H1 (cell line): ENCODE measurements around the gene GGA2. TPM values are rescaled to one million over a fixed set of nuclear protein-coding genes. Genes with fewer than 3 reads are reported as not detected.
A peak's percentile ranks its signal among the peaks of the same experiment; 100 is the strongest.

Experiments used
- CTCF ChIA-PET: fragments of 300-600 bp; sonication (Branson Sonifier 250); formaldehyde crosslinking; loops from one replicate; lab custom pipeline; 2021; ENCODE audit not compliant: partially characterized antibody; lab: Charles Lee
- POLR2A ChIA-PET: fragments of 300-600 bp; sonication (Branson Sonifier 250); formaldehyde crosslinking; loops from one replicate; lab custom pipeline; 2021; ENCODE audit warnings: inconsistent platforms; ENCODE audit not compliant: partially characterized antibody; lab: Charles Lee
- DNase-seq, 2 experiments: peaks; one replicate each; pipeline versions ENCODE4 v3.0.0 to v3.0.0-alpha.2; 2010 to 2022; ENCODE audit warnings: low spot score in 2 of 2, low read depth in 1 of 2, mixed read lengths in 1 of 2
- FAIRE-seq: peaks from 2 replicates; lab custom pipeline; 2011; peaks lifted over from hg19 to GRCh38; lab: Jason Lieb, UNC
- H2AFZ ChIP-seq: 2 replicates; pipeline ENCODE4 v1.8.1; 2012; ENCODE audit warnings: low read length, inconsistent platforms
- H2AK5ac ChIP-seq: 2 replicates; pipeline ENCODE4 v1.6.1; 2013; ENCODE audit warnings: low read depth, low read length
- H2BK120ac ChIP-seq: replicated peaks from 2 replicates; pipeline ENCODE3; 2013; ENCODE audit warnings: low read depth, low read length, inconsistent platforms
- H2BK12ac ChIP-seq: 2 replicates; pipeline ENCODE4 v1.6.1; 2013; ENCODE audit warnings: low read depth, low read length
- H2BK15ac ChIP-seq: 2 replicates; pipeline ENCODE4 v1.6.1; 2013; ENCODE audit warnings: low read length
- H2BK20ac ChIP-seq: 2 replicates; pipeline ENCODE4 v1.6.1; 2013; ENCODE audit warnings: low read length
- H2BK5ac ChIP-seq: 2 replicates; pipeline ENCODE4 v1.6.1; 2013; ENCODE audit warnings: low read depth, low read length
- H3K14ac ChIP-seq: 2 replicates; pipeline ENCODE4 v1.6.1; 2013; ENCODE audit warnings: inconsistent platforms; ENCODE audit not compliant: insufficient read length
- H3K18ac ChIP-seq: 2 replicates; pipeline ENCODE4 v1.6.1; 2013; ENCODE audit warnings: low read length; ENCODE audit errors: extremely low read depth
- H3K23ac ChIP-seq: 2 replicates; pipeline ENCODE4 v1.6.1; 2013; ENCODE audit warnings: inconsistent platforms; ENCODE audit not compliant: insufficient read length
- H3K23me2 ChIP-seq: 2 replicates; pipeline ENCODE4 v1.6.1; 2013; ENCODE audit warnings: low read depth, low read length
- H3K27ac ChIP-seq: 2 replicates; pipeline ENCODE4 v1.6.1; 2011; ENCODE audit warnings: low read depth, low read length, inconsistent platforms
- H3K27me3 ChIP-seq, 4 experiments: replicated peaks in 1 of 4; 1 replicate in 1 of 4; 2 replicates in 3 of 4; pipeline versions ENCODE4 v1.6.1 to v1.8.1; 2011 to 2013; ENCODE audit warnings: low read length in 3 of 4, mild to moderate bottlenecking in 3 of 4, inconsistent platforms in 2 of 4, mixed read lengths in 2 of 4, moderate library complexity in 1 of 4; ENCODE audit not compliant: control insufficient read depth in 3 of 4, insufficient read depth in 3 of 4; ENCODE audit errors: extremely low read depth in 1 of 4
- H3K36me3 ChIP-seq, 4 experiments: 2 replicates each; pipeline versions ENCODE4 v1.6.1 to v1.8.1; 2011 to 2013; ENCODE audit warnings: mild to moderate bottlenecking in 4 of 4, low read length in 3 of 4, moderate library complexity in 2 of 4, control low read depth in 1 of 4, inconsistent platforms in 1 of 4; ENCODE audit not compliant: insufficient read depth in 4 of 4, control insufficient read depth in 2 of 4
- H3K4ac ChIP-seq: replicated peaks from 2 replicates; pipeline ENCODE3; 2013; ENCODE audit warnings: low read length, low read depth, mixed read lengths, inconsistent platforms; ENCODE audit not compliant: insufficient read length
- H3K4me1 ChIP-seq, 4 experiments: replicated peaks in 1 of 4; 1 replicate in 1 of 4; 2 replicates in 3 of 4; pipeline versions ENCODE4 v1.6.1 to v1.8.1; 2011 to 2013; ENCODE audit warnings: low read length in 3 of 4, inconsistent platforms in 2 of 4, mixed read lengths in 1 of 4; ENCODE audit not compliant: insufficient read depth in 4 of 4, control insufficient read depth in 3 of 4
- H3K4me2 ChIP-seq, 2 experiments: 2 replicates each; pipeline versions ENCODE4 v1.6.1 to v1.8.1; 2011 to 2013; ENCODE audit warnings: low read depth in 2 of 2, low read length in 2 of 2, control low read depth in 1 of 2, inconsistent platforms in 1 of 2, mild to moderate bottlenecking in 1 of 2; ENCODE audit not compliant: insufficient read depth in 1 of 2
- H3K4me3 ChIP-seq, 4 experiments: fragments of 200-600, 300-600 bp in 1 of 4; sonication (generic), shearing (Covaris generic), sonication (Bioruptor Twin) in 1 of 4; 2 replicates each; pipeline versions ENCODE4 v1.5.1 to v1.8.1; 2011 to 2016; ENCODE audit warnings: low read length in 4 of 4, low read depth in 3 of 4, control low read depth in 2 of 4, inconsistent platforms in 2 of 4, mild to moderate bottlenecking in 2 of 4, mixed read lengths in 1 of 4, moderate library complexity in 1 of 4; ENCODE audit not compliant: insufficient read depth in 2 of 4; ENCODE audit errors: extremely low read depth in 1 of 4
- H3K56ac ChIP-seq: replicated peaks from 2 replicates; pipeline ENCODE3; 2013; ENCODE audit warnings: low read depth, mild to moderate bottlenecking, mixed read lengths, low read length, inconsistent platforms; ENCODE audit not compliant: insufficient read length
- H3K79me1 ChIP-seq: 2 replicates; pipeline ENCODE4 v1.6.1; 2013; ENCODE audit warnings: low read depth, low read length, control low read depth
- H3K79me2 ChIP-seq, 2 experiments: 2 replicates each; pipeline versions ENCODE4 v1.6.1 to v1.8.1; 2012 to 2013; ENCODE audit warnings: low read length in 2 of 2, mild to moderate bottlenecking in 2 of 2, inconsistent platforms in 1 of 2; ENCODE audit not compliant: insufficient read depth in 2 of 2, control insufficient read depth in 1 of 2
- H3K9ac ChIP-seq, 4 experiments: replicated peaks in 1 of 4; 1 replicate in 1 of 4; 2 replicates in 3 of 4; pipeline versions ENCODE4 v1.6.1 to v1.8.1; 2011 to 2013; ENCODE audit warnings: low read depth in 3 of 4, low read length in 3 of 4, control low read depth in 2 of 4, mild to moderate bottlenecking in 2 of 4, moderate library complexity in 2 of 4, inconsistent platforms in 1 of 4; ENCODE audit errors: extremely low read depth in 1 of 4
- H3K9me3 ChIP-seq, 2 experiments: 2 replicates each; pipeline versions ENCODE4 v1.6.1 to v1.8.1; 2012 to 2013; ENCODE audit warnings: mild to moderate bottlenecking in 2 of 2, moderate library complexity in 2 of 2, control low read depth in 1 of 2, inconsistent platforms in 1 of 2, low read depth in 1 of 2, low read length in 1 of 2, mixed read lengths in 1 of 2; ENCODE audit not compliant: insufficient read depth in 2 of 2
- H4K20me1 ChIP-seq, 2 experiments: replicated peaks in 1 of 2; 2 replicates each; pipeline versions ENCODE3 to v1.8.1; 2011 to 2013; ENCODE audit warnings: inconsistent platforms in 2 of 2, low read length in 2 of 2, mild to moderate bottlenecking in 1 of 2; ENCODE audit not compliant: insufficient read depth in 2 of 2, control insufficient read depth in 1 of 2
- H4K5ac ChIP-seq: 2 replicates; pipeline ENCODE4 v1.6.1; 2013; ENCODE audit warnings: low read length, low read depth, mixed read lengths, inconsistent platforms; ENCODE audit not compliant: insufficient read length
- H4K8ac ChIP-seq: 2 replicates; pipeline ENCODE4 v1.8.0; 2013; ENCODE audit warnings: mild to moderate bottlenecking, moderate library complexity, low read length, inconsistent platforms; ENCODE audit not compliant: insufficient read depth; ENCODE audit errors: extremely low read depth
- H4K91ac ChIP-seq: replicated peaks from 2 replicates; pipeline ENCODE3; 2013; ENCODE audit warnings: low read length, mixed read lengths, inconsistent platforms; ENCODE audit not compliant: insufficient read length
- BACH1 ChIP-seq: IDR thresholded peaks from 2 replicates; pipeline ENCODE4 v1.6.1; 2012; ENCODE audit warnings: low read length, improper control_type of control experiment
- CHD1 ChIP-seq: IDR thresholded peaks from 2 replicates; pipeline ENCODE4 v1.6.1; 2012; ENCODE audit warnings: low read depth, low read length, improper control_type of control experiment
- EGR1 ChIP-seq: IDR thresholded peaks from 2 replicates; pipeline ENCODE4 v1.6.1; 2011; ENCODE audit warnings: low read depth, low read length, borderline replicate concordance
- GTF2F1 ChIP-seq: IDR thresholded peaks from 2 replicates; pipeline ENCODE4 v1.6.1; 2012; ENCODE audit warnings: low read depth, low read length, improper control_type of control experiment, borderline replicate concordance
- JUND ChIP-seq: IDR thresholded peaks from 2 replicates; pipeline ENCODE4 v1.6.1; 2011; ENCODE audit warnings: mild to moderate bottlenecking, improper control_type of control experiment, low read length
- KDM1A ChIP-seq: fragments of 200-600, 300-600 bp; sonication (generic); IDR thresholded peaks from 2 replicates; pipeline ENCODE4 v1.7.1; 2016; ENCODE audit warnings: mild to moderate bottlenecking, low read length, borderline replicate concordance
- RNF2 ChIP-seq: fragments of 200-900, 300-1000 bp; sonication (generic); IDR thresholded peaks from 2 replicates; pipeline ENCODE4 v1.7.1; 2016; ENCODE audit warnings: borderline replicate concordance, low read depth, mild to moderate bottlenecking, antibody characterized with exemption, low read length; ENCODE audit not compliant: poor library complexity, severe bottlenecking; ENCODE audit errors: missing control alignments
- TAF7 ChIP-seq: optimal IDR thresholded peaks from 2 replicates; pipeline ENCODE3; 2011; ENCODE audit warnings: low read depth, mild to moderate bottlenecking, inconsistent platforms, low read length, moderate library complexity, borderline replicate concordance
- TCF12 ChIP-seq: IDR thresholded peaks from 2 replicates; pipeline ENCODE4 v1.6.1; 2011; ENCODE audit warnings: low read depth, mild to moderate bottlenecking, low read length
- YY1 ChIP-seq: IDR thresholded peaks from 2 replicates; pipeline ENCODE4 v1.6.1; 2011; ENCODE audit warnings: low read depth, mild to moderate bottlenecking, low read length
- ZNF274 ChIP-seq: IDR thresholded peaks from 2 replicates; pipeline ENCODE4 v1.7.0; 2012; ENCODE audit warnings: low read length, borderline replicate concordance; ENCODE audit errors: extremely low read depth
- WGBS, 2 experiments: shearing (Covaris generic) in 1 of 2; methylation state at CpG; one replicate each; pipeline versions ENCODE4 v1.1.6 to v1.1.7; 2013 to 2015; ENCODE audit warnings: low lambda C conversion rate in 2 of 2, mixed read lengths in 2 of 2, inconsistent platforms in 1 of 2, low coverage in 1 of 2, missing lambda C conversion rate in 1 of 2; ENCODE audit not compliant: insufficient replicate concordance in 2 of 2, insufficient coverage in 1 of 2, insufficient read length in 1 of 2; ENCODE audit errors: extremely low coverage in 1 of 2, missing lambda C conversion rate in 1 of 2; 5-methylcytosine and 5-hydroxymethylcytosine counted together
- polyA plus RNA-seq, 7 experiments: library from polyadenylated mRNA; depleted of rRNA in 3 of 7; stranded (reverse) in 5 of 7; unstranded in 2 of 7; fragments of >200 nt in 5 of 7; fragments of 200-250 nt in 2 of 7; gene quantifications; 1 replicate in 5 of 7; 2 replicates in 1 of 7; 4 replicates in 1 of 7; pipeline versions ENCODE4 v1.2.1 to v1.2.3, GENCODE V29; 2011 to 2013; ENCODE audit warnings: missing spikeins in 2 of 7, mixed read lengths in 2 of 7
- total RNA-seq: library from RNA; stranded (reverse); fragmentation: NEBNext Ultra II Directional; extraction: Animal tissue kit (Norgen Biotek cat#: 25700); gene quantifications from 2 replicates; pipeline ENCODE4 v1.2.1, GENCODE V29; 2021
- TF ChIP-seq, protein P1 (sequence below): IDR thresholded peaks from 2 replicates; pipeline ENCODE4 v1.6.1; 2011; ENCODE audit warnings: low read depth, mild to moderate bottlenecking, low read length; ENCODE audit not compliant: insufficient read depth

The GGA2 gene
- total and polyA plus RNA-seq, 2 of the 8 experiments (the other 6 are each of a cell fraction or from before 2014, with no cell fraction given), result 65.8 to 114 TPM

DNA sequence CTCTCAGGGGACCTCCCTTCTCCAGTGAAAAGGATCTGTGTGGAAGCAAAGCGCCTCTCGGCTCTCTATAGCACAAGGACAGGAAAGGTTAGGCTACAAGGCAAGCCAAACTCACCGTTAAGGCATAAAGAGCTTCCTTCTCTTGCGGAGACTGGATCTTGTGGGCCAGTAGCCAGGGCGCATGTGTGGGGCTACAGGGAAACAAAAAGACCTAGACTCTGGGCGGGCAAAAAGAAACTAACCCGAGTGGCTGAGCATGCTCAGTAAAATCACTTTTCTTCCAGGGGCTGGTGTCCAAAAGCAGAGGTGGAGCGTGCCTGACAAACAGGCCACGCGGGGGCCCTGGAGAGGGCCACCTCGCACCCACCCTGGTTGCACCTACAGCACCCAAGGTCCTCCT lies 16.1 kb downstream of the GGA2 start:
- H3K27ac ChIP-seq, result no peak overlapping the region
- H4K20me1 ChIP-seq, result peaks cover 17 to 25% of the 10 kb centered on the region in 2 experiments
- peak overlapping the region; percentile 6; the same call in 1 of the 2 replicates for H4K8ac ChIP-seq
- H4K91ac ChIP-seq, result no peak overlapping the region
- no peaks in the 10 kb centered on the region for H3K9me3 ChIP-seq
- H3K79me2 ChIP-seq, result peaks cover 0 to 33% of the 10 kb centered on the region in 2 experiments; a peak in 3 of 4 replicates
- peaks cover 8% of the 10 kb centered on the region; the same call in 1 of the 2 replicates for H3K79me1 ChIP-seq
- H4K5ac ChIP-seq, result no peak overlapping the region
- no peak overlapping the region for H3K9ac ChIP-seq
- H2AFZ ChIP-seq, result no peak overlapping the region
- peaks cover 0 to 5% (median 0%) of the 10 kb centered on the region in 4 experiments; a peak in 2 of 7 replicates for H3K4me1 ChIP-seq
- TF ChIP-seq KDM1A, result no peak
- TF ChIP-seq ZNF274, result no peak
- no peak for TF ChIP-seq CHD1
- no peak for TF ChIP-seq GTF2F1
- TF ChIP-seq TCF12, result no peak
- TF ChIP-seq JUND, result no peak
- no peak for TF ChIP-seq EGR1
- TF ChIP-seq BACH1, result no peak
- no peak for TF ChIP-seq YY1
- TF ChIP-seq, protein P1, sequence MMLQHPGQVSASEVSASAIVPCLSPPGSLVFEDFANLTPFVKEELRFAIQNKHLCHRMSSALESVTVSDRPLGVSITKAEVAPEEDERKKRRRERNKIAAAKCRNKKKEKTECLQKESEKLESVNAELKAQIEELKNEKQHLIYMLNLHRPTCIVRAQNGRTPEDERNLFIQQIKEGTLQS, result no peak
- no peak for TF ChIP-seq RNF2
- TF ChIP-seq TAF7, result no peak
- no peak overlapping the region for H2BK20ac ChIP-seq
- H3K56ac ChIP-seq, result no peak overlapping the region
- no peaks in the 10 kb centered on the region for H3K27me3 ChIP-seq
- H3K4me2 ChIP-seq, result no peak overlapping the region
- ChIA-PET CTCF (interaction anchor here (1.5 kb wide), 1 partner anchor 41 kb away, joined by 3 read pairs; the partner anchor contains the start of gene COG7), POLR2A (interaction anchor here (8.6 kb wide), 1 partner anchor 15 kb away, joined by 63 read pairs; the partner anchor contains the start of gene GGA2)
- FAIRE-seq, result no peak
- H3K36me3 ChIP-seq, result peaks cover 31 to 62% (median 56%) of the 10 kb centered on the region in 4 experiments
- no peak overlapping the region for H2BK12ac ChIP-seq
- no peak overlapping the region for H2AK5ac ChIP-seq
- H3K18ac ChIP-seq, result no peak overlapping the region
- no peak overlapping the region for H3K4me3 ChIP-seq
- H3K14ac ChIP-seq, result no peak overlapping the region
- H2BK5ac ChIP-seq, result no peak overlapping the region
- no peak overlapping the region for H2BK120ac ChIP-seq
- H3K23ac ChIP-seq, result no peak overlapping the region
- H2BK15ac ChIP-seq, result no peak overlapping the region
- no peaks in the 10 kb centered on the region for H3K23me2 ChIP-seq
- no peak for DNase-seq
- 89% methylated on average over 11 of the region's 11 CpGs; no CpG with 5 or more reads in 1 of the 2 experiments for WGBS, 2 experiments
- H3K4ac ChIP-seq, result no peak overlapping the region
